Ishikawa (cell line): ENCODE results near the gene GLI3.

Experiments
- CEBPB ChIP-seq: IDR thresholded peaks from 2 replicates; pipeline ENCODE4 v1.6.1; 2012
- CREB1 ChIP-seq: IDR thresholded peaks from 2 replicates; pipeline ENCODE4 v1.6.1; 2012; ENCODE audit warnings: low read depth
- EGR1 ChIP-seq: IDR thresholded peaks from 2 replicates; pipeline ENCODE4 v1.6.1; 2012
- EP300 ChIP-seq: IDR thresholded peaks from 2 replicates; pipeline ENCODE4 v1.6.1; 2012; ENCODE audit warnings: borderline replicate concordance
- FOXM1 ChIP-seq: IDR thresholded peaks from 2 replicates; pipeline ENCODE4 v1.6.1; 2012; ENCODE audit warnings: low read depth, borderline replicate concordance
- MAX ChIP-seq: IDR thresholded peaks from 2 replicates; pipeline ENCODE4 v1.6.1; 2012
- NFIC ChIP-seq: IDR thresholded peaks from 2 replicates; pipeline ENCODE4 v1.6.1; 2012
- RAD21 ChIP-seq: IDR thresholded peaks from 2 replicates; pipeline ENCODE4 v1.6.1; 2012; ENCODE audit warnings: low read depth
- REST ChIP-seq: IDR thresholded peaks from 2 replicates; pipeline ENCODE4 v1.6.1; 2012; ENCODE audit warnings: low read depth, mild to moderate bottlenecking
- TAF1 ChIP-seq: IDR thresholded peaks from 2 replicates; pipeline ENCODE4 v1.6.1; 2012; ENCODE audit warnings: low read depth, mild to moderate bottlenecking
- TCF12 ChIP-seq: IDR thresholded peaks from 2 replicates; pipeline ENCODE4 v1.6.1; 2012; ENCODE audit warnings: low read depth
- TEAD4 ChIP-seq: IDR thresholded peaks from 2 replicates; pipeline ENCODE4 v1.6.1; 2012
- USF1 ChIP-seq: IDR thresholded peaks from 2 replicates; pipeline ENCODE4 v1.6.1; 2012
- YY1 ChIP-seq: IDR thresholded peaks from 2 replicates; pipeline ENCODE4 v1.6.1; 2012; ENCODE audit warnings: low read depth
- ZBTB7A ChIP-seq: IDR thresholded peaks from 2 replicates; pipeline ENCODE4 v1.6.1; 2012; ENCODE audit warnings: low read depth

The GLI3 gene

DNA sequence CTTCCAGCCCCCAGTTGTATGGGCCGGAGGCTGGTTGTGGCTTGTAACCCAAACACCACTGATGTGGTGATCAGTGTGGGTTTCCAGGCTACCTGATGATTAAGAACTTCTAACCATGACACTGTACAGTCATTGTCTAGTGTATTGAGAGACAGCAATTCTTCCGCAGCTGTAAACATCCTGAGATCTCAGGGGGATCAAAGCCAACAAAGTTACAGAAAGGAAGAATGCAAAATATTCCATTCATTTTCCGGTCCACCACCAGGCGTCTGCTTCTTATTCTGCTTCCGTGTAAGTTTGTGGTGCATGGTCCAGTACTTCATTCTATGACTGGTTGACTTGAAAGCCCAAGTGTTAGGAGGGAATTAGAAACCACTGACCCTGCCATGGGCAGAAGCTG lies 10.3 kb upstream of the GLI3 start:
- TF ChIP-seq TCF12 (no peak), NFIC (no peak), REST (no peak), CREB1 (no peak), FOXM1 (no peak), RAD21 (no peak), USF1 (no peak), YY1 (no peak), ZBTB7A (no peak), EGR1 (no peak), CEBPB (no peak), TAF1 (no peak), EP300 (no peak)

DNA sequence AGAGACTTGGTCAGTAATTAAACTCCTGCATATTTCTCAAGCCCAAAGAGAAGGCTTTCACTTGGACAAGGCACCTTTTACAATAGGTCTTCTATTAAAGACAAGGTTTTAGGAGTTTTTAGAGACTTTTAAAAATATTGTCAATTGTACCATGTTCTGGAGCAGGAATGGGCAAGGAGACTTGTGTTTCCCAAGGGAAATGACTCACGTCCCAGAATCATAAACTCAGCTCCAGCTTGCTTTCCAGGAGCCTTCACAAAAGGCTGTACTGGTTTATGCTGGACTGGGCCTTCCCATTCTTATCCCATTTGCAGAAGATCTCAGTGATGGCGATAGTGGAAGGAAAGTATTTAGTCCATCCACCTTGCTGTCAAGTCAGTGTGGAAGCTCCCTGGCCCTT lies 7.8 kb upstream of the GLI3 start:
- no peak for TF ChIP-seq NFIC
- no peak for TF ChIP-seq CREB1
- TF ChIP-seq EGR1, result no peak
- TF ChIP-seq REST, result no peak
- TF ChIP-seq TAF1, result no peak
- no peak for TF ChIP-seq TCF12
- no peak for TF ChIP-seq YY1
- TF ChIP-seq ZBTB7A, result no peak
- no peak for TF ChIP-seq CEBPB
- TF ChIP-seq USF1, result no peak
- no peak for TF ChIP-seq MAX
- TF ChIP-seq RAD21, result no peak
- TF ChIP-seq TEAD4, result no peak
- no peak for TF ChIP-seq FOXM1
- TF ChIP-seq EP300, result no peak

DNA sequence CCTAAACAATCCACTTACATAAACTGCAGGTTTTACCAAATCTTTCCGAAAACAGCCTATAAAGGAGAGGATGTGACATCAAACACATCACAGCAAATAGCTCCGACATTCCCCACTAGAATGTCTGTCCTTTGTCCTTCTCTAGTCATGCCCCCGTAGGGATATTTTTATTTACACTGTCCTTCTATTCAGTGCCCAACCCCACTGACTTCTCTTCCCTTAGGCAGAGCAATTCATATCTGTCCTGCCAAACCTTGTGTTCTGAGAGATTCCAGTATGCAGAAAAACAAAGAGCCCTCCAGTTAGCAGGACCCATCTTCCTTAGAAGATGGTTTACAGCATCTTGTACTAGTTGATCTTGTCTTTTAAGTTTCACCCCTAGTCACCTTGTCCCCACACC lies 5.4 kb upstream of the GLI3 start:
- TF ChIP-seq FOXM1 (no peak), REST (no peak), MAX (no peak), CREB1 (no peak), ZBTB7A (no peak), YY1 (no peak), USF1 (no peak), NFIC (no peak), CEBPB (no peak), TAF1 (no peak), TCF12 (no peak), RAD21 (no peak), TEAD4 (no peak), EGR1 (no peak), EP300 (no peak)

GRCh38 chr7:42241424-42241823 lies 4.4 kb upstream of the GLI3 start:
- TF ChIP-seq NFIC (no peak), TEAD4 (no peak), FOXM1 (no peak), MAX (no peak), ZBTB7A (no peak), RAD21 (no peak), CREB1 (no peak), EGR1 (no peak), USF1 (no peak), TAF1 (no peak), EP300 (no peak), YY1 (no peak), TCF12 (no peak), REST (no peak)
